ENCODE measurements around the gene CELSR3. TPM values are rescaled to one million over a fixed set of nuclear protein-coding genes. Genes with fewer than 3 reads are reported as not detected.

The CELSR3 gene
- total RNA-seq, 1 experiment from 2014 or later = 35.4 TPM

DNA sequence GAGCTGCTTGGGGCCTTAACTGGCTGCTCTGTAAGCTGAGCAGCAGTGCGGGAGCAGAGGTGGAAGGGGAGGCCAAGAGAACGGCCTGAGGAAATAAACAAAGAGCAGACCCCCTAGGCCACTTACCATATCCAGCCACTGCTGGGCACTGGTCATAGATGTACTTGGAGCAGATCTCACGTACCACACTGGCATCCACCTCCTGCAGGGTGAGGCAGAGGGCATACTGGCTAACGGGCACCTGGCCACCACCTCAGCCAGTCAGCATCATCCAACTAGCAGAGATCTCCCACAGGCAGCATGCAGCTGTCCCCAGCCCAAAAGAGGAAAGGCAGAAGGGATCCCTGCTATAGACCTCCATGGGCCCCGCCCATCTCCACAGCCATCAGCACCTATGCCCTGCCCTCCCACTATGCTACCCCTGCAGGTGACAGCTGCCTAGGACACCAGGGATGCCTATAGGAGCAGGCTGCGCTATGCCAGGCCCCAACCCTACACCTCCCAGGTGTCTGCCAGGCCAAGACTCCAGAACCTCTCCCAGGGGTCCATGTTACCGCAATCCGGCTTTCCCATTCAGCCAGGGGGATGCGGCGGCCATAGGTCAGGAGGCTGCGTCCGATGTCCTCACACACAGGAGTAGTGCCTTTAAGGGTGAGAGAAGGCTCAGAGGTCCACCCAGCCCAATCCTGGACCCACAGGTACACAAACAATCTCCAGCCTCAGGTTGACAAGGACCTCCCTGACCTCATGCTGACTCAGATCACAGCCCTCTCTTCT lies 63.0 kb downstream of the CELSR3 start:
- no peak for TF ChIP-seq CTCF (IDR thresholded peaks at IDR 0.05; ENCODE audit: insufficient read depth in 1 of 2, low read depth in 1 of 2, low read length in 1 of 2, severe bottlenecking in 1 of 2, unreplicated experiment in 1 of 2)
- intact Hi-C loops (cut with micrococcal nuclease; ENCODE audit: unreplicated experiment) = no loop called here
- Mint-ChIP-seq H3K4me1 (ENCODE audit: low read depth, unreplicated experiment) (peaks cover 7% of the 10 kb centered on the region), H3K9me3 (ENCODE audit: unreplicated experiment) (no peaks in the 10 kb centered on the region), H3K27me3 (ENCODE audit: insufficient read depth, unreplicated experiment) (no peaks in the 10 kb centered on the region), H3K4me3 (ENCODE audit: unreplicated experiment) (no peak overlapping the region), H3K36me3 (ENCODE audit: insufficient read depth, unreplicated experiment) (peaks cover 66% of the 10 kb centered on the region), H3K27ac (ENCODE audit: unreplicated experiment) (no peak overlapping the region)
- no peaks in the 10 kb centered on the region for H3K27me3 ChIP-seq (replicated peaks; ENCODE audit: control insufficient read depth, insufficient read depth, low read length)
- CTCF ChIA-PET = no interaction called here
- no peaks in the 10 kb centered on the region for H3K9me3 ChIP-seq
- DNase-seq = no peak
- POLR2A ChIA-PET = no interaction called here
- peaks cover 3% of the 10 kb centered on the region for H3K36me3 ChIP-seq (ENCODE audit: control insufficient read depth, insufficient read depth, low read length)
- H3K4me3 ChIP-seq (ENCODE audit: low read depth, low read length) = no peak overlapping the region
- H3K4me1 ChIP-seq = peaks cover 12% of the 10 kb centered on the region
- no TSS peak for BruUV-seq (replicated peaks)

- H3K36me3 ChIP-seq (ENCODE audit: control insufficient read depth, insufficient read depth, low read length) = peaks cover 2% of the 10 kb centered on the region
- H3K9me3 ChIP-seq = no peaks in the 10 kb centered on the region
- H3K4me1 ChIP-seq = peaks cover 12% of the 10 kb centered on the region
- ChIA-PET CTCF (no interaction called here), POLR2A (no interaction called here)
- Mint-ChIP-seq H3K4me1 (ENCODE audit: low read depth, unreplicated experiment) (peaks cover 7% of the 10 kb centered on the region), H3K36me3 (ENCODE audit: insufficient read depth, unreplicated experiment) (peaks cover 60% of the 10 kb centered on the region), H3K4me3 (ENCODE audit: unreplicated experiment) (no peak overlapping the region), H3K27me3 (ENCODE audit: insufficient read depth, unreplicated experiment) (no peaks in the 10 kb centered on the region), H3K9me3 (ENCODE audit: unreplicated experiment) (no peaks in the 10 kb centered on the region), H3K27ac (ENCODE audit: unreplicated experiment) (no peak overlapping the region)
- intact Hi-C loops (cut with micrococcal nuclease; ENCODE audit: unreplicated experiment) = no loop called here
- no peak overlapping the region for H3K4me3 ChIP-seq (ENCODE audit: low read depth, low read length)
- DNase-seq = no peak
- no TSS peak for BruUV-seq (replicated peaks)
- TF ChIP-seq CTCF (IDR thresholded peaks at IDR 0.05; ENCODE audit: insufficient read depth in 1 of 2, low read depth in 1 of 2, low read length in 1 of 2, severe bottlenecking in 1 of 2, unreplicated experiment in 1 of 2) = no peak
- no peaks in the 10 kb centered on the region for H3K27me3 ChIP-seq (replicated peaks; ENCODE audit: control insufficient read depth, insufficient read depth, low read length)
Measured at GRCh38 chr3:48599077-48599501, 63.6 kb downstream of the CELSR3 start.

GRCh38 chr3:48598323-48599076 lies 64.2 kb downstream of the CELSR3 start:
- no peak overlapping the region for H3K4me3 Mint-ChIP-seq (ENCODE audit: unreplicated experiment)
- Histone ChIP-seq H3K4me3 (ENCODE audit: low read depth, low read length) (no peak overlapping the region), H3K9me3 (no peaks in the 10 kb centered on the region), H3K27me3 (replicated peaks; ENCODE audit: control insufficient read depth, insufficient read depth, low read length) (no peaks in the 10 kb centered on the region), H3K4me1 (peaks cover 12% of the 10 kb centered on the region), H3K36me3 (ENCODE audit: control insufficient read depth, insufficient read depth, low read length) (peaks cover 2% of the 10 kb centered on the region)
- intact Hi-C loops (cut with micrococcal nuclease; ENCODE audit: unreplicated experiment) = no loop called here
- peak; percentile 41 to 65 for DNase-seq
- H3K4me1 Mint-ChIP-seq (ENCODE audit: low read depth, unreplicated experiment) = peaks cover 7% of the 10 kb centered on the region
- H3K36me3 Mint-ChIP-seq (ENCODE audit: insufficient read depth, unreplicated experiment) = peaks cover 54% of the 10 kb centered on the region
- POLR2A ChIA-PET = interaction anchor here (1.7 kb wide), 1 partner anchor 152 kb away, joined by 3 read pairs; the partner anchor contains the start of gene ATRIP
- CTCF ChIA-PET = no interaction called here
- BruUV-seq (replicated peaks) = no TSS peak
- no peak for TF ChIP-seq CTCF (IDR thresholded peaks at IDR 0.05; ENCODE audit: insufficient read depth in 1 of 2, low read depth in 1 of 2, low read length in 1 of 2, severe bottlenecking in 1 of 2, unreplicated experiment in 1 of 2)
- H3K27me3 Mint-ChIP-seq (ENCODE audit: insufficient read depth, unreplicated experiment) = no peaks in the 10 kb centered on the region
- no peak overlapping the region for H3K27ac Mint-ChIP-seq (ENCODE audit: unreplicated experiment)
- no peaks in the 10 kb centered on the region for H3K9me3 Mint-ChIP-seq (ENCODE audit: unreplicated experiment)

Data from Caco-2 (cell line).